Pancreas (tissue), 10 donors: ENCODE data around the gene IREB2. TPM values are rescaled to one million over a fixed set of nuclear protein-coding genes. Genes with fewer than 3 reads are reported as not detected.
"Not testable (repeated sequence)": the region's sequence is repeated elsewhere in the genome, so short reads cannot be mapped to it uniquely, and the experiment has no call there.

Experiments used
- ATAC-seq, 4 donors: fragments of 200-7000 bp; cut with Tn5 transposase; one replicate each; pipeline versions ENCODE4 v1.8.0 to v1.9.1; 2020; ENCODE audit warnings: mild to moderate bottlenecking in 4 of 4, moderate library complexity in 4 of 4
- DNase-seq, 6 donors: peaks; one replicate each; pipeline ENCODE4 v3.0.0-alpha.2; 2020
- FAIRE-seq: peaks from 2 replicates; lab custom pipeline; 2012; peaks lifted over from hg19 to GRCh38; lab: Jason Lieb, UNC
- H3K27ac ChIP-seq, 4 donors: fragments of 200-600 bp; sonication (generic); 1 replicate in 3 of 4; 2 replicates in 1 of 4; pipeline versions ENCODE4 v1.5.0 to v1.8.0; 2020
- H3K27me3 ChIP-seq, 4 donors: fragments of 200-600 bp; one replicate each; pipeline ENCODE4 v1.8.0; 2021
- H3K36me3 ChIP-seq, 3 donors: fragments of 200-600 bp; sonication (generic) in 1 of 3; one replicate each; pipeline versions ENCODE4 v1.5.0 to v1.8.0; 2020 to 2021
- H3K4me1 ChIP-seq, 3 donors: fragments of 200-600 bp; one replicate each; pipeline ENCODE4 v1.8.0; 2021
- H3K4me3 ChIP-seq, 4 donors: fragments of 200-600 bp; sonication (generic) in 2 of 4; one replicate each; pipeline versions ENCODE4 v1.5.0 to v1.8.0; 2020 to 2021
- H3K9me3 ChIP-seq, 4 donors: fragments of 200-600 bp; one replicate each; pipeline ENCODE4 v1.8.0; 2021
- CTCF ChIP-seq, 4 donors: fragments of 200-600 bp; sonication (generic) in 3 of 4; IDR thresholded peaks; one replicate each; pipeline versions ENCODE4 v1.5.0 to v1.8.0; 2021; ENCODE audit warnings: antibody characterized with exemption in 4 of 4
- WGBS, 2 donors: extraction: QIAGEN DNeasy Blood & Tissue Kit; methylation state at CpG; one replicate each; pipeline ENCODE4 v1.1.7; 2013; 5-methylcytosine and 5-hydroxymethylcytosine counted together
- intact Hi-C, 3 donors: fragments of 100-400 bp; cut with DNase I; formaldehyde crosslinking; loops; one replicate each; pipeline versions ENCODE4 v1.11.1 to v1.14.2; 2022
- polyA plus RNA-seq, 2 donors: library from polyadenylated mRNA; stranded (reverse); fragments of 200-250 nt; gene quantifications; one replicate each; pipeline ENCODE4 v1.2.3, GENCODE V29; 2013
- total RNA-seq, 6 donors: library from RNA; stranded (reverse); fragmentation: NEBNext Ultra II Directional in 4 of 6; extraction: Animal tissue kit (Norgen Biotek cat#: 25700) in 4 of 6; gene quantifications; one replicate each; pipeline versions ENCODE4 v1.2.1 to v1.2.4, GENCODE V29; 2021 to 2023
- donor health status: healthy with polysubstance abuse.
- donor health status: DM: no; HTN: no; CAD: no; lungs with moderate emphysema.
- donor health status: DM: no; HTN: no; CAD: no.
- donor health status: control.
- donor health status: control.
- donor health status: Bipolar disorder and iron deficiency.
- donor health status: DM: yes; HTN: yes; CAD: no.
- donor health status: DM: no; HTN: no; CAD: no.
- donor health status: DM: no; HTN: no; CAD: no.
- donor health status: DM: yes; HTN: yes; CAD: no.

Gene IREB2
- total and polyA plus RNA-seq, 8 donors = 5.7 to 34.0 (median 19.2) TPM

- no peaks in the 10 kb centered on the region for H3K27me3 ChIP-seq
- 66 to 84% methylated on average over 6 of the region's 6 CpGs for WGBS, 2 donors
- TF ChIP-seq CTCF (IDR thresholded peaks at IDR 0.05) = no peak
- no peak overlapping the region for H3K27ac ChIP-seq
- intact Hi-C loops = no loop called here
- H3K36me3 ChIP-seq = no peaks in the 10 kb centered on the region
- no peak for ATAC-seq
- no peak for DNase-seq
- peaks cover 0 to 4% (median 0%) of the 10 kb centered on the region in 3 donors for H3K4me1 ChIP-seq
- no peak for FAIRE-seq
- H3K9me3 ChIP-seq = no peaks in the 10 kb centered on the region
- H3K4me3 ChIP-seq = no peak overlapping the region
Measured at GRCh38 chr15:78509726-78510312, 71.8 kb downstream of the IREB2 start.

- ATAC-seq, FAIRE-seq, H3K4me1 ChIP-seq, intact Hi-C loops, DNase-seq, H3K27ac ChIP-seq, H3K9me3 ChIP-seq, H3K27me3 ChIP-seq, H3K36me3 ChIP-seq, H3K4me3 ChIP-seq: not testable (repeated sequence)
- 74% methylated on average over 2 of the region's 3 CpGs for WGBS, 2 donors
Measured at GRCh38 chr15:78520035-78520434, 82.0 kb downstream of the IREB2 start.

GRCh38 chr15:78524230-78524629 lies 86.2 kb downstream of the IREB2 start:
- H3K27me3 ChIP-seq = no peaks in the 10 kb centered on the region
- no peaks in the 10 kb centered on the region for H3K4me1 ChIP-seq
- WGBS, 2 donors = 93 to 94% methylated on average over 5 of the region's 5 CpGs
- FAIRE-seq (no peak), DNase-seq (no peak), ATAC-seq (no peak)
- H3K9me3 ChIP-seq = no peaks in the 10 kb centered on the region
- no peak overlapping the region for H3K27ac ChIP-seq
- H3K36me3 ChIP-seq = no peaks in the 10 kb centered on the region
- intact Hi-C loops = no loop called here
- no peak for TF ChIP-seq CTCF (IDR thresholded peaks at IDR 0.05)
- no peak overlapping the region for H3K4me3 ChIP-seq

GRCh38 chr15:78527325-78527724 lies 89.3 kb downstream of the IREB2 start:
- WGBS, 2 donors = 88 to 92% methylated on average over 5 of the region's 5 CpGs

GRCh38 chr15:78533331-78533730 lies 95.3 kb downstream of the IREB2 start:
- 39 to 41% methylated on average over 2 of the region's 2 CpGs for WGBS, 2 donors
- Histone ChIP-seq H3K9me3 (no peaks in the 10 kb centered on the region), H3K27ac (no peak overlapping the region), H3K27me3 (no peaks in the 10 kb centered on the region), H3K36me3 (no peaks in the 10 kb centered on the region), H3K4me3 (no peak overlapping the region), H3K4me1 (no peaks in the 10 kb centered on the region)
- no peak for TF ChIP-seq CTCF (IDR thresholded peaks at IDR 0.05)
- intact Hi-C loops = no loop called here
- no peak for ATAC-seq
- no peak for DNase-seq
- no peak for FAIRE-seq

More at GRCh38 chr15:78527325-78527724, 89.3 kb downstream of the IREB2 start:
- H3K36me3 ChIP-seq = no peaks in the 10 kb centered on the region
- no peak overlapping the region for H3K4me3 ChIP-seq
- no peak for FAIRE-seq
- no peak for ATAC-seq
- H3K27ac ChIP-seq = no peak overlapping the region
- H3K27me3 ChIP-seq = no peaks in the 10 kb centered on the region
- intact Hi-C loops = no loop called here
- DNase-seq = no peak
- H3K4me1 ChIP-seq = no peaks in the 10 kb centered on the region
- H3K9me3 ChIP-seq = no peaks in the 10 kb centered on the region
- TF ChIP-seq CTCF (IDR thresholded peaks at IDR 0.05) = no peak
